A549 (cell line): Measurements from ENCODE around the gene GHRHR.
A peak's percentile ranks its signal among the peaks of the same experiment; 100 is the strongest.

Experiments used
- BCL3 ChIP-seq: fragments of >200 bp; sonication (Bioruptor Twin); formaldehyde crosslinking; IDR thresholded peaks from 3 replicates; pipeline ENCODE4 v1.6.1; 2016
- CBX8 ChIP-seq: fragments of 200-600 bp; sonication (generic); IDR thresholded peaks from 2 replicates; pipeline ENCODE4 v1.6.1; 2016
- CHD2 ChIP-seq: fragments of 150-350 bp; IDR thresholded peaks from 2 replicates; pipeline ENCODE4 v1.6.1; 2014; ENCODE audit warnings: low read length; ENCODE audit not compliant: partially characterized antibody
- CTCF ChIP-seq: fragments of >200 bp; sonication (Bioruptor Twin); formaldehyde crosslinking; IDR thresholded peaks from 3 replicates; pipeline ENCODE4 v1.5.1; 2016
- EP300 ChIP-seq, 2 experiments: fragments of >200 bp; sonication (Bioruptor Twin); formaldehyde crosslinking; IDR thresholded peaks; 2 replicates in 1 of 2; 3 replicates in 1 of 2; pipeline ENCODE4 v1.6.1; 2016 to 2017
- JUNB ChIP-seq: fragments of >200 bp; sonication (Bioruptor Twin); formaldehyde crosslinking; IDR thresholded peaks from 2 replicates; pipeline ENCODE4 v1.6.1; 2016
- MAFK ChIP-seq: fragments of 450-650 bp; IDR thresholded peaks from 2 replicates; pipeline ENCODE4 v1.6.1; 2014; ENCODE audit not compliant: partially characterized antibody
- MAX ChIP-seq: IDR thresholded peaks from 2 replicates; pipeline ENCODE4 v1.6.1; 2012
- POLR2AphosphoS2 ChIP-seq: conservative IDR thresholded peaks from 2 replicates; pipeline ENCODE4 v1.6.1; 2012; ENCODE audit warnings: low read length, improper control_type of control experiment, inconsistent platforms
- RAD21 ChIP-seq, 2 experiments: fragments of >200 bp in 1 of 2; sonication (Bioruptor Twin) in 1 of 2; formaldehyde crosslinking in 1 of 2; IDR thresholded peaks in 1 of 2; conservative IDR thresholded peaks in 1 of 2; 2 replicates in 1 of 2; 3 replicates in 1 of 2; pipeline ENCODE4 v1.6.1; 2012 to 2018; ENCODE audit warnings: inconsistent platforms in 1 of 2
- SMC3 ChIP-seq: fragments of >200 bp; sonication (Bioruptor Twin); formaldehyde crosslinking; IDR thresholded peaks from 3 replicates; pipeline ENCODE4 v1.6.1; 2018; ENCODE audit warnings: inconsistent platforms
- SREBF2 ChIP-seq: fragments of 450-650 bp; IDR thresholded peaks from 2 replicates; pipeline ENCODE4 v1.6.1; 2014; ENCODE audit warnings: mild to moderate bottlenecking, moderate library complexity
- USF2 ChIP-seq: fragments of 450-650 bp; IDR thresholded peaks from 2 replicates; pipeline ENCODE4 v1.6.1; 2014; ENCODE audit warnings: antibody characterized with exemption
- ZNF302 ChIP-seq: fragments of 250-450 bp; sonication (Bioruptor Pico); IDR thresholded peaks from 2 replicates; pipeline ENCODE4 v1.9.0; 2021; ENCODE audit warnings: inconsistent platforms, mild to moderate bottlenecking, moderate library complexity

GRCh38 chr7:30995536-30995935 is 31.8 kb downstream of the GHRHR start:
- TF ChIP-seq EP300 (IDR thresholded peaks at IDR 0.05) (no peak), SMC3 (no peak), CTCF (no peak), POLR2AphosphoS2 (no peak), CBX8 (no peak), SREBF2 (no peak), JUNB (no peak), MAX (no peak), MAFK (peak; percentile 78), USF2 (no peak), BCL3 (no peak), CHD2 (no peak), ZNF302 (CRISPR knock-in tag) (no peak), RAD21 (conservative IDR thresholded peaks at IDR 0.05 in 1 of 2, IDR thresholded peaks at IDR 0.05 in 1 of 2) (no peak)
